ENCODE results near the gene LIN7C. TPM values are rescaled to one million over a fixed set of nuclear protein-coding genes. Genes with fewer than 3 reads are reported as not detected.

The LIN7C gene
- 10 to 100 TPM in 1 of 3 donors, 1 to 10 TPM in 2; 5.1 to 11.0 (median 5.4) TPM for polyA plus RNA-seq

DNA sequence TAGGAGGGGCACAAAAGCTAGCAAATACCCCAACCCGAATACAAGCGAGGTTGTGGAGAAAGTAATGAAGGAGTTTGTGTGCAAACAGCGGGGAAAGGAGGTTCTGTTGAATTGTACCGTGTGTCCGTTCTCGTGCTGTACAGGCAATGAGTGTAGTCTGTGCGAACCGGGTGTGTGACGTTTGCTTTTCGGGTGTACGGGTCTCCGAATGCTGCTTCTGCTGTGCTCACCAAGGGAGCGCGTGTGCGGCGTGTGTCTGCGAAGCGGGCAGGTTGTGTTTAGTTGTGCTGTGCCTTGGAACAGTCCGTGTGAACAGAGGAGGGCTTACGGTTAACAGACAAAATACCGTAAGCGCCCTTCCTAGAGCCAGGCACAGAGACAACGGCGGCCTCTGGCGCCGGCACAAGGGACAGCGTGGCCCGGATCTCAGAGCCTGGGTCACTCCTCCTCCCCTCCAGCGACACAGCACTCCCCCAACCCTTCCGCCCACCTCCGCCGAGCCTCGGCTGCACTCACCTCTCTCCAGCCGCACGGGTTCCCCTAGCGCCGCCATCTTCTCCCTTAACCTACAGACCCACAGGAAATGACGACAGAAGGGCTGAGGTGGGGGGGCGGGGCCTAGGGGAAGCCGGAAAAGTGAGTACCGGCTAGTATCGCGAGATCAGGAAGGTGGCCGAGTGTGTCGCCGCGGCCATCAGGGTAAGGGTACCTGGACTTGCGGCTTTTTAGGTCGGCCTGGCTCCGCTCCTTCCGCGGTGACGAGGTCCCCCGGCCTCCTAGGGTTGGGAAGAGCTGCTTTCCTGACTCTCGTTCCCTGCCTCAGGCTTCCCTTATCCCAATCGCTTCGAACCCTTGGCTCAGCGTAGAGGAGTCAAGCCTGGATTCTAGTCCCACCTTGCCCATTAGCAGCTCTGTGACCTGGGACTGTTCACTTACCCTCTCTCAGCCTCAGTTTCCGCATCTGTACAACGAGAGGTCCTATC lies at the start of gene LIN7C:
Gene LIN7C (minus strand): TSS at position 570 of the 983 bp plus-strand sequence. CDS start 17 bp downstream, at position 553.
- DNase-seq: peak; percentile 92 to 95 (median 94)
- Mint-ChIP-seq H3K4me3 (peak within 1 kb of the TSS; percentile 96 to 100 (median 99)), H3K36me3 (peaks cover 0 to 3% (median 0%) of the 10 kb centered on the region in 3 donors), H3K4me1 (peaks cover 42 to 56% of the 10 kb centered on the region in 2 donors), H3K27ac (peak within 1 kb of the TSS; percentile 89 to 100 (median 100)), H3K9me3 (no peaks in the 10 kb centered on the region), H3K27me3 (ENCODE audit: low read depth in 3 of 3) (peaks cover 4 to 9% (median 9%) of the 10 kb centered on the region in 3 donors)

GRCh38 chr11:27555264-27555663 lies 48.7 kb upstream of the LIN7C start:
- DNase-seq: no peak

GRCh38 chr11:27553186-27553585 lies 46.6 kb upstream of the LIN7C start:
- Mint-ChIP-seq H3K27me3 (ENCODE audit: low read depth in 3 of 3) (peaks cover 0 to 3% (median 0%) of the 10 kb centered on the region in 3 donors), H3K4me3 (no peak overlapping the region), H3K36me3 (peaks cover 0 to 4% (median 0%) of the 10 kb centered on the region in 3 donors), H3K4me1 (no peaks in the 10 kb centered on the region), H3K27ac (no peak overlapping the region), H3K9me3 (peaks cover 0 to 4% (median 0%) of the 10 kb centered on the region in 6 donors)
- no peak for DNase-seq

More at GRCh38 chr11:27555264-27555663, 48.7 kb upstream of the LIN7C start:
- peaks cover 0 to 4% (median 0%) of the 10 kb centered on the region in 6 donors for H3K9me3 Mint-ChIP-seq
- H3K27me3 Mint-ChIP-seq (ENCODE audit: low read depth in 3 of 3): peaks cover 0 to 4% (median 3%) of the 10 kb centered on the region in 3 donors
- no peak overlapping the region for H3K27ac Mint-ChIP-seq
- no peak overlapping the region for H3K4me3 Mint-ChIP-seq
- H3K4me1 Mint-ChIP-seq: no peaks in the 10 kb centered on the region
- H3K36me3 Mint-ChIP-seq: peaks cover 0 to 2% (median 0%) of the 10 kb centered on the region in 3 donors

GRCh38 chr11:27552341-27552740 lies 45.8 kb upstream of the LIN7C start:
- Mint-ChIP-seq H3K4me1 (no peaks in the 10 kb centered on the region), H3K9me3 (peaks cover 0 to 4% (median 0%) of the 10 kb centered on the region in 6 donors), H3K4me3 (no peak overlapping the region), H3K27me3 (ENCODE audit: low read depth in 3 of 3) (peaks cover 0 to 3% (median 0%) of the 10 kb centered on the region in 3 donors), H3K27ac (no peak overlapping the region), H3K36me3 (peaks cover 0 to 4% (median 0%) of the 10 kb centered on the region in 3 donors)
- DNase-seq: no peak

- H3K36me3 Mint-ChIP-seq: peaks cover 0 to 4% (median 0%) of the 10 kb centered on the region in 3 donors
- peaks cover 0 to 4% (median 0%) of the 10 kb centered on the region in 6 donors for H3K9me3 Mint-ChIP-seq
- no peak for DNase-seq
- H3K4me1 Mint-ChIP-seq: no peaks in the 10 kb centered on the region
- H3K27me3 Mint-ChIP-seq (ENCODE audit: low read depth in 3 of 3): peaks cover 0 to 3% (median 0%) of the 10 kb centered on the region in 3 donors
- H3K4me3 Mint-ChIP-seq: no peak overlapping the region
- H3K27ac Mint-ChIP-seq: no peak overlapping the region
Observed at GRCh38 chr11:27551127-27551526, 44.6 kb upstream of the LIN7C start.

DNA sequence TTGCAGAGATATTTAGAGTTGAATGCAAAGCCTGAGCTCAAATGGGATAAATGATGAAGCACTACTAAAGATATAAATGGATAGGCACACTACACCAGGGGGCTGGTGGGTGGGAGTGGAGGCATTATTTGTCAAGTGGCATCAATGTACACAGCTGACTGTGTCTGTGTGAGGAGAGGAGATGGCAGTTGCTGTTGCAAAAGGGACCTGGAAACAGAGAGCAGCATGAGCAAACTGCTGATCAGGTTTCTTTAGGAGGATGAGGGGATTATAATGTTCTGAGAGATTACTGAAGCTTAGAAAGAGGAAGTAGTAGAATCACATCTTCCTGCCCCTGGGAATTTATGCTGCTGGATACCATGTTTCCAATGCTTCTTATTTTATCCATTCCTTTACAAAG lies 39.4 kb upstream of the LIN7C start:
- H3K36me3 Mint-ChIP-seq: peaks cover 0 to 12% (median 9%) of the 10 kb centered on the region in 3 donors

GRCh38 chr11:27545035-27545434 lies 38.5 kb upstream of the LIN7C start:
- H3K36me3 Mint-ChIP-seq: peaks cover 0 to 12% (median 9%) of the 10 kb centered on the region in 3 donors
- no peak overlapping the region for H3K4me3 Mint-ChIP-seq
- H3K27me3 Mint-ChIP-seq (ENCODE audit: low read depth in 3 of 3): peaks cover 1 to 3% (median 2%) of the 10 kb centered on the region in 3 donors
- no peak for DNase-seq
- no peaks in the 10 kb centered on the region for H3K4me1 Mint-ChIP-seq
- H3K27ac Mint-ChIP-seq: no peak overlapping the region
- H3K9me3 Mint-ChIP-seq: peaks cover 0 to 4% (median 0%) of the 10 kb centered on the region in 6 donors

More for the DNA sequence above, 39.4 kb upstream of the LIN7C start:
- peaks cover 0 to 4% (median 0%) of the 10 kb centered on the region in 6 donors for H3K9me3 Mint-ChIP-seq
- H3K4me3 Mint-ChIP-seq: no peak overlapping the region
- peaks cover 1 to 3% (median 2%) of the 10 kb centered on the region in 3 donors for H3K27me3 Mint-ChIP-seq (ENCODE audit: low read depth in 3 of 3)
- no peaks in the 10 kb centered on the region for H3K4me1 Mint-ChIP-seq
- H3K27ac Mint-ChIP-seq: no peak overlapping the region
- no peak for DNase-seq

DNA sequence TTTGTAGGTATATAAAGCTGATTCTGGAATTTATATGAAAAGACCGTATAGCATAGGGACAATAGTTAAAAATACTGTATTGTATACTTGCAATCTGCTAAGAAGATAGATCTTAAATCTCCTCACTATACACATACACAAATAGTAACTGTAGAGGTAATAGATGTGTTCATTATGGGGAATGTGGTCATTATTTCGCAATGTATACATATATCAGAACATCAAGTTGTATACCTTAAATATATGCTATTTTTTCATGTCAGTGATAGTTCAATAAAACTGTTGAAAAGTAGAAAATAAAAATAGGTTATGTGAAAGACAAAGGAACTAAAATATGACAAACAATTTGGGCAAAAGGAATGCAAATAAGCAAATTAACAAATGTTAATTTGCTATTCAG lies 35.2 kb upstream of the LIN7C start:
- Mint-ChIP-seq H3K36me3 (peaks cover 0 to 9% (median 8%) of the 10 kb centered on the region in 3 donors), H3K27me3 (ENCODE audit: low read depth in 3 of 3) (peaks cover 1 to 4% (median 2%) of the 10 kb centered on the region in 3 donors), H3K4me3 (no peak overlapping the region), H3K9me3 (peaks cover 0 to 4% (median 0%) of the 10 kb centered on the region in 6 donors), H3K27ac (no peak overlapping the region), H3K4me1 (no peaks in the 10 kb centered on the region)
- DNase-seq: no peak

DNA sequence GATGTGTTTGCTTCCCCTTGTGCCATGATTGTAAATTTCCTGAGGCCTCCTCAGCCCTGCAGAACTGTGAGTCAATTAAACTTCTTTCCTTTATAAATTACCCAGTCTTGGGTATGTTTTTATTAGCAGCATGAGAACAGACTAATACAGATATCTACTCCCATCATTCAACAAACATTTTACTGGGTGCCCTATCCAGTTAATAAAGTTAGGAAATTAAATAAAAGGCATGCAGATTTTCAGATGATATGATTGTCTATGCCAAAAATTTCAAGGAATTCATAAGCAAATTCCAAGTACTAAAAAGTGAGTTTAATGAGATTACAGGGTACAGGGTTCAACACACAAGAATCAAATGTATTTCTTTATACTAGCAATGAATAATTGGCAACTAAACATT lies 33.5 kb upstream of the LIN7C start:
- Mint-ChIP-seq H3K36me3 (peaks cover 0 to 8% (median 6%) of the 10 kb centered on the region in 3 donors), H3K27me3 (ENCODE audit: low read depth in 3 of 3) (peaks cover 1 to 4% (median 2%) of the 10 kb centered on the region in 3 donors), H3K9me3 (peaks cover 0 to 4% (median 0%) of the 10 kb centered on the region in 6 donors), H3K4me1 (no peaks in the 10 kb centered on the region), H3K27ac (no peak overlapping the region), H3K4me3 (no peak overlapping the region)
- DNase-seq: no peak

DNA sequence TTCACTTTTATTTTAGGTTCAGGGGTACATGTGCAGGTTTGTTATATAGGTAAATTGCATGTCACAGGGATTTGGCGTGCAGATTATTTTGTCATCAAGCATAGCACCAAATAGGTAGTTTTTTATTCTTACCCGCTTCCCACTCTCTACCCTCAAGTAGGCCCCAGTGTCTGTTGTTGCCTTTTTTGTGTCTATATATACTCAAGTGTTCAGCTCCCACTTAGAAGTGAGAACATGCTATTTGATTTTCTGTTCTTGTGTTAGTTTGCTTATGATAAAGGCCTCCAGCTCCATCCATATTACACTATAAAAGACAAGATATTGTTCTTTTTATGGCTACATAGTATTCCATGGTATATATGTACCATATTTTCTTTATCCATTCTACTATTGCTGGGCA lies 28.5 kb upstream of the LIN7C start:
- Mint-ChIP-seq H3K36me3 (no peaks in the 10 kb centered on the region), H3K4me3 (no peak overlapping the region), H3K9me3 (peaks cover 0 to 1% (median 0%) of the 10 kb centered on the region in 6 donors), H3K27me3 (ENCODE audit: low read depth in 3 of 3) (peaks cover 3 to 4% (median 4%) of the 10 kb centered on the region in 3 donors), H3K27ac (no peak overlapping the region), H3K4me1 (no peaks in the 10 kb centered on the region)
- DNase-seq: no peak

- Mint-ChIP-seq H3K9me3 (no peaks in the 10 kb centered on the region), H3K4me3 (no peak overlapping the region), H3K27me3 (ENCODE audit: low read depth in 3 of 3) (peaks cover 3 to 4% (median 4%) of the 10 kb centered on the region in 3 donors), H3K27ac (no peak overlapping the region), H3K4me1 (no peaks in the 10 kb centered on the region), H3K36me3 (no peaks in the 10 kb centered on the region)
- no peak for DNase-seq
Observed at GRCh38 chr11:27532652-27533325, 26.2 kb upstream of the LIN7C start.

GRCh38 chr11:27528712-27529111 lies 22.1 kb upstream of the LIN7C start:
- Mint-ChIP-seq H3K4me3 (no peak overlapping the region), H3K27me3 (ENCODE audit: low read depth in 3 of 3) (peaks cover 2 to 3% (median 2%) of the 10 kb centered on the region in 3 donors)

DNA sequence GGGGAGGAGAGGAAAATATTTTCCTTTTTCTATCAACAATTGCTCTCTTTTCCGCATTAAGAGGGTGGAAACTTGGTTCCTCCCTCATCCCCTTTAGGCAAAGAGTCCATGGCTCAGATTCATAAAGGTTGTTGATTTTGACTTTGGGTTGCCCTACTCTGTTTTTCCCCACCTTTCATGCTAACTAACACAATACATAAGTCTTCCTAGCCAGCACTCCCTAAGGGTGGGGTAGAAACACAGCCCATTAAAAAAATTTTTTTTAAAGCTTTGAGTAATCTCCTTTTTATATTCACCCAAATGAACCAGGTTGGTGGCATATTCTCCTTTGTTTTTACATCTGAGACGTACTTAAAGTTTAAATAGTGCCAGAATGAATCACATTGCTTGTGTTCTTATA lies 20.0 kb upstream of the LIN7C start:
- H3K9me3 Mint-ChIP-seq: no peaks in the 10 kb centered on the region
- DNase-seq: no peak
- H3K4me1 Mint-ChIP-seq: no peaks in the 10 kb centered on the region
- no peak overlapping the region for H3K4me3 Mint-ChIP-seq
- H3K36me3 Mint-ChIP-seq: no peaks in the 10 kb centered on the region
- H3K27ac Mint-ChIP-seq: no peak overlapping the region
- peaks cover 0 to 2% (median 0%) of the 10 kb centered on the region in 3 donors for H3K27me3 Mint-ChIP-seq (ENCODE audit: low read depth in 3 of 3)

More at GRCh38 chr11:27528712-27529111, 22.1 kb upstream of the LIN7C start:
- H3K36me3 Mint-ChIP-seq: no peaks in the 10 kb centered on the region
- H3K9me3 Mint-ChIP-seq: no peaks in the 10 kb centered on the region
- H3K4me1 Mint-ChIP-seq: no peaks in the 10 kb centered on the region
- DNase-seq: no peak
- no peak overlapping the region for H3K27ac Mint-ChIP-seq
